IMR-90 (cell line): ENCODE measurements around the gene ARPC2. TPM values are rescaled to one million over a fixed set of nuclear protein-coding genes. Genes with fewer than 3 reads are reported as not detected.

Source experiments
- ATAC-seq: fragments of 200-7000 bp; cut with Tn5 transposase; 2 replicates; pipeline ENCODE4 v1.9.1; 2020; ENCODE audit warnings: low read depth, mild to moderate bottlenecking, moderate library complexity
- BruUV-seq: library from RNA; stranded (reverse); fragments of 400-500 nt; replicated peaks from 2 replicates; lab custom pipeline; 2021; lab: Mats Ljungman, UMichigan
- CTCF ChIA-PET: fragments of 300-600 bp; formaldehyde crosslinking; extraction: SDS; loops from one replicate; lab custom pipeline; 2021; ENCODE audit warnings: antibody characterized with exemption; lab: Yijun Ruan, JAX
- POLR2A ChIA-PET: fragments of 300-600 bp; sonication (Branson Sonifier 250); formaldehyde crosslinking; loops from one replicate; lab custom pipeline; 2022; ENCODE audit warnings: antibody characterized with exemption; ENCODE audit not compliant: unreplicated experiment; lab: Charles Lee
- DNase-seq: peaks from one replicate; pipeline ENCODE4 v3.0.0; 2013
- H2AFZ ChIP-seq: replicated peaks from 2 replicates; pipeline ENCODE3; 2013; ENCODE audit warnings: low read length, mild to moderate bottlenecking; ENCODE audit not compliant: poor library complexity
- H2AK5ac ChIP-seq: 2 replicates; pipeline ENCODE4 v1.6.1; 2013; ENCODE audit warnings: low read depth, low read length, inconsistent platforms
- H2AK9ac ChIP-seq: replicated peaks from 2 replicates; pipeline ENCODE3; 2013; ENCODE audit warnings: mild to moderate bottlenecking, low read depth, low read length, moderate library complexity; ENCODE audit not compliant: poor library complexity
- H2BK120ac ChIP-seq: 2 replicates; pipeline ENCODE4 v1.6.1; 2013; ENCODE audit warnings: low read depth, low read length, inconsistent platforms
- H2BK15ac ChIP-seq: 3 replicates; pipeline ENCODE4 v1.6.1; 2013; ENCODE audit warnings: low read depth, low read length, inconsistent platforms
- H2BK20ac ChIP-seq: 2 replicates; pipeline ENCODE4 v1.6.1; 2013; ENCODE audit warnings: low read depth, mild to moderate bottlenecking, inconsistent platforms, low read length, moderate library complexity
- H2BK5ac ChIP-seq: 2 replicates; pipeline ENCODE4 v1.6.1; 2013; ENCODE audit warnings: mild to moderate bottlenecking, low read depth, low read length, inconsistent platforms; ENCODE audit not compliant: poor library complexity, severe bottlenecking
- H3K14ac ChIP-seq: replicated peaks from 2 replicates; pipeline ENCODE4 v1.6.1; 2013; ENCODE audit warnings: low read depth, low read length, inconsistent platforms
- H3K18ac ChIP-seq: 2 replicates; pipeline ENCODE4 v1.6.1; 2013; ENCODE audit warnings: low read depth, low read length, control low read depth
- H3K23ac ChIP-seq: 2 replicates; pipeline ENCODE4 v1.6.1; 2013; ENCODE audit warnings: low read depth, low read length, inconsistent platforms
- H3K27ac ChIP-seq: 2 replicates; pipeline ENCODE4 v1.5.1; 2013; ENCODE audit warnings: mild to moderate bottlenecking, control low read depth, low read length; ENCODE audit not compliant: insufficient read depth
- H3K27me3 ChIP-seq: 2 replicates; pipeline ENCODE4 v1.6.1; 2013; ENCODE audit warnings: low read length; ENCODE audit not compliant: control insufficient read depth, insufficient read depth
- H3K36me3 ChIP-seq: 2 replicates; pipeline ENCODE4 v1.6.1; 2013; ENCODE audit warnings: low read length, mixed read lengths; ENCODE audit not compliant: control insufficient read depth, insufficient read depth
- H3K4ac ChIP-seq: 2 replicates; pipeline ENCODE4 v1.6.1; 2013; ENCODE audit warnings: low read depth, low read length, inconsistent platforms
- H3K4me1 ChIP-seq: 2 replicates; pipeline ENCODE4 v1.6.1; 2013; ENCODE audit warnings: low read length, mixed read lengths; ENCODE audit not compliant: control insufficient read depth, insufficient read depth
- H3K4me2 ChIP-seq: 2 replicates; pipeline ENCODE4 v1.6.1; 2013; ENCODE audit warnings: low read depth, mild to moderate bottlenecking, control low read depth, low read length, moderate library complexity
- H3K4me3 ChIP-seq: 2 replicates; pipeline ENCODE4 v1.5.1; 2013; ENCODE audit warnings: low read depth, mild to moderate bottlenecking, control low read depth, low read length, moderate library complexity; ENCODE audit not compliant: insufficient read depth
- H3K56ac ChIP-seq: 2 replicates; pipeline ENCODE4 v1.6.1; 2013; ENCODE audit warnings: low read length, inconsistent platforms; ENCODE audit not compliant: insufficient read depth; ENCODE audit errors: extremely low read depth
- H3K79me1 ChIP-seq, 2 experiments: 2 replicates each; pipeline ENCODE4 v1.6.1; 2013; ENCODE audit warnings: low read length in 2 of 2, inconsistent platforms in 1 of 2, low read depth in 1 of 2
- H3K9ac ChIP-seq: 2 replicates; pipeline ENCODE4 v1.6.1; 2013; ENCODE audit warnings: low read depth, low read length, control low read depth
- H3K9me1 ChIP-seq: 2 replicates; pipeline ENCODE4 v1.6.1; 2013; ENCODE audit warnings: low read length, inconsistent platforms; ENCODE audit not compliant: insufficient read depth
- H3K9me3 ChIP-seq: 2 replicates; pipeline ENCODE4 v1.6.1; 2013; ENCODE audit warnings: low read length; ENCODE audit not compliant: control insufficient read depth, insufficient read depth
- H4K20me1 ChIP-seq: 2 replicates; pipeline ENCODE4 v1.6.1; 2013; ENCODE audit warnings: low read length, inconsistent platforms; ENCODE audit not compliant: insufficient read depth
- H4K5ac ChIP-seq: 2 replicates; pipeline ENCODE4 v1.6.1; 2013; ENCODE audit warnings: mild to moderate bottlenecking, low read depth, low read length, control low read depth
- H4K8ac ChIP-seq, 2 experiments: 2 replicates each; pipeline ENCODE4 v1.6.1; 2013; ENCODE audit warnings: low read depth in 2 of 2, low read length in 2 of 2, control low read depth in 1 of 2, inconsistent platforms in 1 of 2
- H4K91ac ChIP-seq: 2 replicates; pipeline ENCODE4 v1.6.1; 2013; ENCODE audit warnings: low read depth, low read length, inconsistent platforms; ENCODE audit not compliant: insufficient read depth
- NFE2L2 ChIP-seq: fragments of 150-350 bp; IDR thresholded peaks from 2 replicates; pipeline ENCODE4 v1.6.1; 2016; ENCODE audit warnings: low read depth, mild to moderate bottlenecking, low read length
- POLR2A ChIP-seq: IDR thresholded peaks from 2 replicates; pipeline ENCODE4 v1.6.1; 2012; ENCODE audit warnings: mild to moderate bottlenecking, low read depth, low read length
- WGBS, 2 experiments: methylation state at CpG; one replicate each; pipeline versions ENCODE4 v1.1.5 to v1.1.7; 2013; ENCODE audit warnings: missing lambda C conversion rate in 2 of 2; ENCODE audit not compliant: insufficient read length in 1 of 2; ENCODE audit errors: extremely low coverage in 2 of 2; 5-methylcytosine and 5-hydroxymethylcytosine counted together
- dilution Hi-C: fragments of 300-500 bp; cut with HindIII; formaldehyde crosslinking; loops from one replicate; pipeline ENCODE4 v1.14.3; 2018; ENCODE audit warnings: low sequenced_read_pairs; ENCODE audit not compliant: unreplicated experiment
- in situ Hi-C: fragments of 300-500 bp; cut with MboI; formaldehyde crosslinking; loops from 3 replicates; pipeline ENCODE4 v1.14.3; 2019; ENCODE audit warnings: low sequenced_read_pairs, inconsistent platforms, mixed read lengths
- intact Hi-C: fragments of 100-400 bp; cut with micrococcal nuclease; formaldehyde crosslinking; loops from 2 replicates; pipeline ENCODE4 v1.10.0; 2022
- polyA plus RNA-seq, 3 experiments: library from polyadenylated mRNA; depleted of rRNA; stranded (reverse); fragments of >200 nt; gene quantifications; 2 replicates each; pipeline ENCODE4 v1.2.3, GENCODE V29; 2012; ENCODE audit warnings: low replicate concordance in 1 of 3
- total RNA-seq: library from RNA; depleted of rRNA; stranded (reverse); fragments of >200 nt; gene quantifications from 2 replicates; pipeline ENCODE4 v1.2.3, GENCODE V29; 2012

The ARPC2 gene
- total and polyA plus RNA-seq, 2 of the 4 experiments (the other 2 are of a cell fraction): 561 to 635 TPM

GRCh38 chr2:218236829-218237228 is 19.8 kb downstream of the ARPC2 start:
- Histone ChIP-seq H3K27me3 (no peaks in the 10 kb centered on the region), H2BK20ac (no peak overlapping the region), H2BK5ac (no peak overlapping the region), H4K5ac (no peak overlapping the region), H3K9me1 (no peaks in the 10 kb centered on the region; the same call in 1 of the 2 replicates), H3K18ac (no peak overlapping the region), H3K56ac (no peak overlapping the region), H3K14ac (no peak overlapping the region), H3K79me1 (peaks cover 35 to 50% of the 10 kb centered on the region in 2 experiments), H4K20me1 (peaks cover 6% of the 10 kb centered on the region; the same call in 1 of the 2 replicates), H2AK5ac (no peak overlapping the region), H3K9ac (no peak overlapping the region), H4K91ac (no peak overlapping the region), H3K27ac (no peak overlapping the region), H3K23ac (no peak overlapping the region), H3K4me1 (no peaks in the 10 kb centered on the region), H4K8ac (no peak overlapping the region), H2AK9ac (no peak overlapping the region), H3K4ac (no peak overlapping the region), H2BK15ac (no peak overlapping the region), H3K36me3 (peaks cover 67% of the 10 kb centered on the region), H3K4me3 (no peak overlapping the region), H3K4me2 (no peak overlapping the region), H2AFZ (no peak overlapping the region), H3K9me3 (no peaks in the 10 kb centered on the region), H2BK120ac (no peak overlapping the region)
- in situ Hi-C loops (no loop called here), dilution Hi-C loops (no loop called here), intact Hi-C loops (no loop called here)
- 75% methylated on average over 1 of the region's 4 CpGs; no CpG with 5 or more reads in 1 of the 2 experiments for WGBS, 2 experiments
- ChIA-PET POLR2A (no interaction called here), CTCF (no interaction called here)
- no peak for TF ChIP-seq NFE2L2
- no peak for TF ChIP-seq POLR2A
- no TSS peak for BruUV-seq
- no peak for ATAC-seq
- DNase-seq: no peak
